Esophagus squamous epithelium (tissue), 4 donors: ENCODE data around the gene FBLN5.

ENCODE experiments used
- CTCF ChIP-seq, 6 experiments: fragments of 450-650 bp in 4 of 6; fragments of 200-600 bp in 2 of 6; sonication (generic) in 2 of 6; IDR thresholded peaks; one replicate each; pipeline ENCODE4 v1.5.1; 2016 to 2019; ENCODE audit warnings: antibody characterized with exemption in 6 of 6, mild to moderate bottlenecking in 4 of 6, moderate library complexity in 4 of 6
- POLR2A ChIP-seq, 4 donors: fragments of 450-650 bp; IDR thresholded peaks; one replicate each; pipeline ENCODE4 v1.6.1; 2017; ENCODE audit warnings: antibody characterized with exemption in 4 of 4, mild to moderate bottlenecking in 4 of 4, moderate library complexity in 3 of 4

- TF ChIP-seq CTCF (IDR thresholded peaks at IDR 0.05) = no peak
- TF ChIP-seq POLR2A (IDR thresholded peaks at IDR 0.05) = no peak
Observed at GRCh38 chr14:91906374-91906773, 41.1 kb downstream of the FBLN5 start.
